ENCODE data around the gene SIRT3.

The SIRT3 gene

GRCh38 chr11:279966-280705 is 44.0 kb upstream of the SIRT3 start:
- H3K27me3 ChIP-seq (ENCODE audit: insufficient read depth, low read length), result peaks cover 57% of the 10 kb centered on the region
- no peaks in the 10 kb centered on the region for H3K36me3 ChIP-seq (ENCODE audit: insufficient read depth, low read depth, low read length)
- H3K27ac ChIP-seq (ENCODE audit: low read length), result no peak overlapping the region
- no peaks in the 10 kb centered on the region; the same call in 1 of the 2 replicates for H3K4me1 ChIP-seq (ENCODE audit: insufficient read depth, low read length)
- peak overlapping the region; percentile 13; the same call in 1 of the 2 replicates for H3K4me3 ChIP-seq (ENCODE audit: low read length)
- no peaks in the 10 kb centered on the region for H3K9me3 ChIP-seq (ENCODE audit: insufficient read depth, low read depth, low read length)
- no peak overlapping the region for H3K9ac ChIP-seq (ENCODE audit: low read depth, low read length)

GRCh38 chr11:279040-279965 is 43.2 kb upstream of the SIRT3 start:
- Histone ChIP-seq H3K4me1 (ENCODE audit: insufficient read depth, low read length) (no peaks in the 10 kb centered on the region; the same call in 1 of the 2 replicates), H3K9me3 (ENCODE audit: insufficient read depth, low read depth, low read length) (no peaks in the 10 kb centered on the region), H3K4me3 (ENCODE audit: low read length) (peak overlapping the region; percentile 13; the same call in 1 of the 2 replicates), H3K27me3 (ENCODE audit: insufficient read depth, low read length) (peaks cover 57% of the 10 kb centered on the region), H3K9ac (ENCODE audit: low read depth, low read length) (no peak overlapping the region), H3K27ac (ENCODE audit: low read length) (no peak overlapping the region), H3K36me3 (ENCODE audit: insufficient read depth, low read depth, low read length) (no peaks in the 10 kb centered on the region)

DNA sequence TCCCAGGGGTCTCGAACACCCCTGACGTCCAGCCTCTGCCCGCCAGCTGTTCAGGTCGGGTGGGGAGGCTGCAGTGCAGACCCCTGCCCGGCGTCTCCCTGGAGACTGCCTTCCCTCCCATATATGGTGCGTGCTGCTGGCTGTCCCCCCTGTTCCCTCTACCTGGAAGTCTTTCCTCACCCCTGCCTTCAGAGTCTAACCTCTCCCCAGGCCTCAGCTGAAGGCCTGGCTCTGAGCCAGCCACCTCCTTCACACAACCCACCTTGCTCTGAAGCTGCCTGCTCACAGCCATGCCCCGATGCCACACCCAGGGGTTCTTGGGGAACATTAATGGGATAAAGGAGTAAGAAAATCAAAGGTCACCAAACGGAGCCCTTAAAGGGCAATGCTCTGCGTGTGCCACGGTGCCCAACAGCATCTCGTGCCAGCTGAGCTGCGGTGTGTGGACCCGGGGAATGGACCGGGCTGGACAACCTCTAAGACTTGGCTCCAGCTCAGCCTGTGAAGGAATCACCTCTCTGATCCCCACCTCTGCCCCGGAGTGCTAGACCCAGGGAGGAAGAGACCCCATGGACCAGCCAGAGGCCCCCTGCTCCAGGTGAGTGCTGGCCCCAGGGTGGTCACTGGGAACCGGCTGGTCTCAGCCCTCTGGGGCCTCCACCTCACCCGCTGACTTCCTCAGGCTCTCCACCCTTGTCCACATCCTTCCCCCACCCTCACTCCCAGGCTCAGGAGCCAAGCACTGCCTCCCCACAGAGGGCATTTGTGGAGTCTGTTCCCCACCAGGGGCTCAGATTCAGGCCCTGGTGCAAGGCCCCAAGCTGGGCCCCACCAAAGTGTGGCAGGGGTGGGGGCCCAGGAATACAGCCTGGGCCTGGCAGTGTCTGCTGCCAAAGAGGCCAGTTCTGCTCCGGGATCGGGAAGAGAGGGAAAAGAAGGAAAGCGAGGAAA is 42.1 kb upstream of the SIRT3 start, which contains the start of gene NLRP6:
TSS of gene NLRP6 (plus strand) at position 407 of the 951 bp plus-strand sequence. CDS start at position 570, 163 bp downstream.
- no peak within 1 kb of the TSS for H3K9ac ChIP-seq (ENCODE audit: low read depth, low read length)
- H3K4me1 ChIP-seq (ENCODE audit: insufficient read depth, low read length), result no peaks in the 10 kb centered on the region; the same call in 1 of the 2 replicates
- H3K36me3 ChIP-seq (ENCODE audit: insufficient read depth, low read depth, low read length), result no peaks in the 10 kb centered on the region
- H3K27ac ChIP-seq (ENCODE audit: low read length), result no peak within 1 kb of the TSS
- no peaks in the 10 kb centered on the region for H3K9me3 ChIP-seq (ENCODE audit: insufficient read depth, low read depth, low read length)
- H3K4me3 ChIP-seq (ENCODE audit: low read length), result no peak within 1 kb of the TSS
- H3K27me3 ChIP-seq (ENCODE audit: insufficient read depth, low read length), result peaks cover 57% of the 10 kb centered on the region

- Histone ChIP-seq H3K4me1 (ENCODE audit: insufficient read depth, low read length) (no peaks in the 10 kb centered on the region; the same call in 1 of the 2 replicates), H3K36me3 (ENCODE audit: insufficient read depth, low read depth, low read length) (no peaks in the 10 kb centered on the region), H3K9ac (ENCODE audit: low read depth, low read length) (no peak overlapping the region), H3K4me3 (ENCODE audit: low read length) (no peak overlapping the region), H3K27me3 (ENCODE audit: insufficient read depth, low read length) (peaks cover 38% of the 10 kb centered on the region), H3K9me3 (ENCODE audit: insufficient read depth, low read depth, low read length) (no peaks in the 10 kb centered on the region), H3K27ac (ENCODE audit: low read length) (no peak overlapping the region)
These were observed 40.1 kb upstream of the SIRT3 start for GRCh38 chr11:276219-276618.

DNA sequence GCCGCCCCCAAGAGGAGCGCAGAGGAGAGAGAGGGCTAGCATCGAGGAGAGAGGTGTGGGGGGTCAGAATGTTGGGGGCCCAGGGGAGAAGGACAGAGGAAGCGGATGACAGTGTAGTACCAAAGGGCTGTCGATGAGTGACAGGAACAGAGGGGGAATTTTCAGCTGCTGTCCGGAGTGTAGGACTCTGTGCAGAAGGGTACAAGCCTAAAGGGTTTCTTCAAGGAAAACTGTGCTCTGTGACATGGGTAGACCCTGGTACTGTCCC is 36.7 kb upstream of the SIRT3 start:
- Histone ChIP-seq H3K9me3 (ENCODE audit: insufficient read depth, low read depth, low read length) (no peaks in the 10 kb centered on the region), H3K9ac (ENCODE audit: low read depth, low read length) (no peak overlapping the region), H3K27ac (ENCODE audit: low read length) (no peak overlapping the region), H3K4me1 (ENCODE audit: insufficient read depth, low read length) (peaks cover 5% of the 10 kb centered on the region; the same call in 1 of the 2 replicates), H3K36me3 (ENCODE audit: insufficient read depth, low read depth, low read length) (no peaks in the 10 kb centered on the region), H3K27me3 (ENCODE audit: insufficient read depth, low read length) (peaks cover 10% of the 10 kb centered on the region; the same call in 1 of the 2 replicates), H3K4me3 (ENCODE audit: low read length) (no peak overlapping the region)

GRCh38 chr11:272195-272930 is 36.2 kb upstream of the SIRT3 start:
- peaks cover 5% of the 10 kb centered on the region; the same call in 1 of the 2 replicates for H3K4me1 ChIP-seq (ENCODE audit: insufficient read depth, low read length)
- H3K4me3 ChIP-seq (ENCODE audit: low read length), result no peak overlapping the region
- no peak overlapping the region for H3K9ac ChIP-seq (ENCODE audit: low read depth, low read length)
- H3K27ac ChIP-seq (ENCODE audit: low read length), result no peak overlapping the region
- H3K9me3 ChIP-seq (ENCODE audit: insufficient read depth, low read depth, low read length), result no peaks in the 10 kb centered on the region
- H3K36me3 ChIP-seq (ENCODE audit: insufficient read depth, low read depth, low read length), result no peaks in the 10 kb centered on the region
- H3K27me3 ChIP-seq (ENCODE audit: insufficient read depth, low read length), result 0 out of 2 replicates have a peak, but pooled peaks cover 5% of the 10 kb centered on the region

DNA sequence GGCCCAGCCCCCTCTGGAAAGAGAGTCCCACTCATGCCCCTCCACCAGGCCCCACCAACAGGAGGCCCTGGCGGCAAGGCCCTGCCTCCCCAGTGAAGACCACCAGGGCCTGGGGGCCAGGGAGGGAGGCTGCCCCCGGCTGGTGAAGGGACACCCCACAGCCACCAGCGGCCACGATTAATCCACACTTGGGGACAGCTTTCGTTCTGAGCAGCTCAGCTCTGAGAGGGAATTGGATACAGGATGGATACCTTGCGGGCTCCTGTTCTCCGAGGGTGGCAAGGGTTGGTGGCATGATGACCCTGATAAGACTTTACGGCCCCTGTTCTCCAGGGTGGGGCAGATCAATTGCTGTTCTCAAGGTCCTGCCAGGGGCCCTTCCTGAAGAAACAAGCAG is 35.2 kb upstream of the SIRT3 start:
- Histone ChIP-seq H3K27me3 (ENCODE audit: insufficient read depth, low read length) (0 out of 2 replicates have a peak, but pooled peaks cover 5% of the 10 kb centered on the region), H3K4me1 (ENCODE audit: insufficient read depth, low read length) (peaks cover 5% of the 10 kb centered on the region; the same call in 1 of the 2 replicates), H3K9me3 (ENCODE audit: insufficient read depth, low read depth, low read length) (peaks cover 3% of the 10 kb centered on the region), H3K9ac (ENCODE audit: low read depth, low read length) (no peak overlapping the region), H3K36me3 (ENCODE audit: insufficient read depth, low read depth, low read length) (no peaks in the 10 kb centered on the region), H3K27ac (ENCODE audit: low read length) (no peak overlapping the region), H3K4me3 (ENCODE audit: low read length) (no peak overlapping the region)

DNA sequence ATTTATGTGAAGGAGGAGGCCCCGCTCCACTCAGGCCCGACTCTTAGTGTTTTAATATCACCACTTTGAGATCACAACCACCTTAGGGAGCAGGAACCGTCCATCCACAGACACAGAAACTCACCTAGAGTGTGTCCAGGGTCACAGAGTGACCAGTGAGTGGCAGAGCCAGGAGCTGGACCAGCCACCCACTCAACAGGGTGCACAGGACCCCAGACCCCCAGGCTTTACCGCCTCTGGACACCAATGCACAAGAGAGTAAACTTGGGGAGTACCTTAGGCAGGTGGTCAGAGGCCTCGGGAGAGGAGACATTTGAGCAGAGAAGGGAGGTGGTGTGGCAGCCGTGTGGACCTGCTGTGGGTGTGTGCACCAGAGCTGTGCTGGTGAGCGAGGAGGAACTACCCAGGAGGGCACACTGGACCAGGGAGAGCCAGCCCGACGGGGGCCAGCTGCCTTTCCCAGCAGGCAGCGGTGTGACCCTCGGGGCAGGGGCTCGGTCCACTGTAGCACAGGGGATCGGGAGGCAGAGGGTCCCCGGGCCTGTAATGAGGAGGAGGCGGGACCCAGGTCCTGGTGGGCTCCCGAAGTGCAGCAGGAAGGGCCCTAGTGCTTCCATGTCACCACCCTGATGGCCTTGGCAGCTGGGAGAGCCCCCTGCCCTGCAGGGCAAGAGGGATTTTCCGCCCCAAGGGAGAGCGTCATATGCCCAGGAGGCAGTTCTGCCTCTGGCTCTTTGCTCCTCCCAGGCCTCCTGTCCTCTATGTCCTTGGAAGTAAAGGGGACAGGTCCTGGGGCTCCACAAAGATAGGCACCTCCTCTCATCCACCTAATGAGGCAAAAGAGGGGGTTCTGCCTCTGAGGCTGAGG is 34.5 kb upstream of the SIRT3 start:
- no peaks in the 10 kb centered on the region for H3K36me3 ChIP-seq (ENCODE audit: insufficient read depth, low read depth, low read length)
- no peak overlapping the region for H3K9ac ChIP-seq (ENCODE audit: low read depth, low read length)
- 0 out of 2 replicates have a peak, but pooled peaks cover 5% of the 10 kb centered on the region for H3K27me3 ChIP-seq (ENCODE audit: insufficient read depth, low read length)
- peaks cover 5% of the 10 kb centered on the region; the same call in 1 of the 2 replicates for H3K4me1 ChIP-seq (ENCODE audit: insufficient read depth, low read length)
- H3K4me3 ChIP-seq (ENCODE audit: low read length), result no peak overlapping the region
- H3K27ac ChIP-seq (ENCODE audit: low read length), result no peak overlapping the region
- H3K9me3 ChIP-seq (ENCODE audit: insufficient read depth, low read depth, low read length), result peaks cover 3% of the 10 kb centered on the region

DNA sequence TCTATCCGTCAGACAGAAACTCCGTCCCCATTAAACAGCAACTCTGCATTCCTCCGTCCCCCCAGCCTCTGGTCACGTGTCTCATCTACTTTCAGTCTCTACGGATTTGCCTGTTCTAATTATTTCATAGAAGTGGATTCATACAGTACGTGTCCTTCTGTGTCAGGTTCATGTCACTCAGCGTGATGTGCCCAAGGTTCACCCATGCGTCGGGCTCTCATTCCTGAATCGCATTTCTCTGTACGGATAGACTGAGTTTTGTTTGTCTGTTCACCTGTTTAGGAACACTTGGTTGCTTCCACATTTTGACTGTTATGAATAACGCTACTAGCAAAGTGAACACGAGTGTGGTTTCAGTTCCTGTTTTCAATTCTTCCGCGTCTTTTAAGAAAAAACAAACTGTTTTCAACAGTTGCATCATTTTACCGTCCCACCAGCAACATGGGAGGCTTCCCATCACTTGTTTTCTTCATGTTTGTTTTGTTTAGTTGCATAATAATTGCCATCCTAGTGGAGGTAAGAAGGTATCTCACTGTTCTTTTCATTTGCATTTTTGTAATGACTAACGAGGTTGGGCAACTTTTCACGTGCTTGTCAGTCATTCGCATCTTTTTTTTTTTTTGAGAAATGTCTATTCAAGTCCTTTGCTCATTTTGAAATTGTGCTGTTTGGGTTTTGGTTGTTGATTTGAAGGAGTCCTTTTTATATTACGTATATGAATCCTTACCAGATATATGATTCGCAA is 33.2 kb upstream of the SIRT3 start:
- peaks cover 5% of the 10 kb centered on the region; the same call in 1 of the 2 replicates for H3K4me1 ChIP-seq (ENCODE audit: insufficient read depth, low read length)
- H3K4me3 ChIP-seq (ENCODE audit: low read length), result peak overlapping the region; percentile 55; the same call in 1 of the 2 replicates
- no peaks in the 10 kb centered on the region for H3K36me3 ChIP-seq (ENCODE audit: insufficient read depth, low read depth, low read length)
- peak overlapping the region; percentile 70; the same call in 1 of the 2 replicates for H3K9ac ChIP-seq (ENCODE audit: low read depth, low read length)
- peaks cover 3% of the 10 kb centered on the region for H3K9me3 ChIP-seq (ENCODE audit: insufficient read depth, low read depth, low read length)
- 0 out of 2 replicates have a peak, but pooled peaks cover 5% of the 10 kb centered on the region for H3K27me3 ChIP-seq (ENCODE audit: insufficient read depth, low read length)
- no peak overlapping the region for H3K27ac ChIP-seq (ENCODE audit: low read length)
